Tibial nerve (tissue), 4 donors: ENCODE data around the gene GCK. TPM values are rescaled to one million over a fixed set of nuclear protein-coding genes. Genes with fewer than 3 reads are reported as not detected.
A peak's percentile ranks its signal among the peaks of the same experiment; 100 is the strongest.

ENCODE experiments used
- DNase-seq, 2 donors: peaks; one replicate each; pipeline ENCODE4 v3.0.0-alpha.2; 2019; ENCODE audit warnings: low spot score in 2 of 2
- H3K27ac ChIP-seq, 4 donors: fragments of 200-600 bp; sonication (generic) in 3 of 4; one replicate each; pipeline ENCODE4 v1.5.1; 2017 to 2019; ENCODE audit warnings: mild to moderate bottlenecking in 1 of 4
- H3K27me3 ChIP-seq, 2 donors: fragments of 200-600 bp; sonication (generic) in 1 of 2; one replicate each; pipeline versions ENCODE4 v1.5.1 to v1.6.0; 2017 to 2019
- H3K36me3 ChIP-seq, 3 donors: fragments of 200-600 bp; sonication (generic); one replicate each; pipeline ENCODE4 v1.5.1; 2018 to 2019
- H3K4me1 ChIP-seq, 4 donors: fragments of 200-600 bp; sonication (generic) in 3 of 4; one replicate each; pipeline ENCODE4 v1.5.1; 2017 to 2019
- H3K4me3 ChIP-seq, 4 donors: fragments of 200-600 bp; sonication (generic) in 3 of 4; one replicate each; pipeline ENCODE4 v1.5.1; 2017 to 2019; ENCODE audit warnings: mild to moderate bottlenecking in 1 of 4, moderate library complexity in 1 of 4
- H3K9me3 ChIP-seq, 4 donors: fragments of 200-600 bp; sonication (generic) in 3 of 4; one replicate each; pipeline ENCODE4 v1.5.1; 2017 to 2019
- EP300 ChIP-seq, 2 donors: sonication (generic); formaldehyde crosslinking; IDR thresholded peaks; one replicate each; pipeline ENCODE4 v1.6.1; 2017; ENCODE audit warnings: antibody characterized with exemption in 2 of 2, mild to moderate bottlenecking in 1 of 2
- POLR2A ChIP-seq, 2 donors: fragments of 450-650 bp; IDR thresholded peaks; one replicate each; pipeline ENCODE4 v1.6.1; 2017; ENCODE audit warnings: antibody characterized with exemption in 2 of 2, mild to moderate bottlenecking in 2 of 2, moderate library complexity in 2 of 2
- WGBS, 2 donors: methylation state at CpG; one replicate each; pipeline ENCODE4 v1.1.5; 2018; 5-methylcytosine and 5-hydroxymethylcytosine counted together
- total RNA-seq, 4 donors: library from RNA; depleted of rRNA; stranded (reverse); fragments of >200 nt; gene quantifications; one replicate each; pipeline ENCODE4 v1.1.0, GENCODE V29; 2016
- TF ChIP-seq, protein P1 (sequence below), 5 experiments: fragments of 200-600 bp in 3 of 5; fragments of 450-650 bp in 2 of 5; sonication (generic) in 3 of 5; IDR thresholded peaks; one replicate each; pipeline ENCODE4 v1.5.1; 2016 to 2019; ENCODE audit warnings: antibody characterized with exemption in 5 of 5, mild to moderate bottlenecking in 3 of 5, moderate library complexity in 2 of 5

Gene GCK
- total RNA-seq, 4 donors from 2014 or later, result 2.3 to 3.0 (median 2.4) TPM; not detected in 1

DNA sequence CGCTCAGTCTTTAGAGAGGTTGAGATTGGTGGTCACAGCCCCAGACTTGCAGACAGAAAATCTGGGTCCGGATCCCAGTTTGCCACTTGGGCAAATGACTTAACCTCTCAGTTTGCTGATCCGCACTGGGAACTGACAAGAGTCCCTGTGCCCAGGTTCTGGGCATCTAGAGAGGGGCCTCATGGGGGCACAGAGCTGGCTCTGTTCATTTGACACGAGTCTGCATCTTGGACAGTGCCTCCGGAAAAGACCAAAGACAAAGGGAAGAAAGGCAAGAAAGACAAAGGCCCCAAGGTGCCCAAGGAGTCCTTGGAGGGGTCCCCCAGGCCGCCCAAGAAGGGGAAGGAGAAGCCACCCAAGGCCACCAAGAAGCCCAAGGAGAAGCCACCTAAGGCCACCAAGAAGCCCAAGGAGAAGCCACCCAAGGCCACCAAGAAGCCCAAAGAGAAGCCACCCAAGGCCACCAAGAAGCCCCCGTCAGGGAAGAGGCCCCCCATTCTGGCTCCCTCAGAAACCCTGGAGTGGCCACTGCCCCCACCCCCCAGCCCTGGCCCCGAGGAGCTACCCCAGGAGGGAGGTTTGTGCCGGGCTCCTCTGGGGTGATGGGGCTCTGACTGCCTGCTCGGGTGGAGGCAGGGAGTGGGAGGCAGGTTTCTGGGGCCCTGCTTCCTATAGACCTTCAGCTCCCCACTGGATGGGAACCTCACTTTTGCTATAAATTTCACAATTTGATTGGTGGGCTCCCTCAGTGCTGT, 82.8 kb downstream of the GCK start:
- Histone ChIP-seq H3K27ac (peak overlapping the region; percentile 13 to 97 (median 82)), H3K36me3 (peaks cover 0 to 51% (median 0%) of the 10 kb centered on the region in 3 donors), H3K4me3 (peak overlapping the region in 2 of 4 donors; percentile 53 to 78), H3K9me3 (no peaks in the 10 kb centered on the region), H3K4me1 (peaks cover 0 to 63% (median 24%) of the 10 kb centered on the region in 4 donors), H3K27me3 (no peaks in the 10 kb centered on the region)
- DNase-seq, result no peak
- no peak for TF ChIP-seq EP300 (IDR thresholded peaks at IDR 0.05)
- no peak for TF ChIP-seq POLR2A (IDR thresholded peaks at IDR 0.05)
- TF ChIP-seq, protein P1, sequence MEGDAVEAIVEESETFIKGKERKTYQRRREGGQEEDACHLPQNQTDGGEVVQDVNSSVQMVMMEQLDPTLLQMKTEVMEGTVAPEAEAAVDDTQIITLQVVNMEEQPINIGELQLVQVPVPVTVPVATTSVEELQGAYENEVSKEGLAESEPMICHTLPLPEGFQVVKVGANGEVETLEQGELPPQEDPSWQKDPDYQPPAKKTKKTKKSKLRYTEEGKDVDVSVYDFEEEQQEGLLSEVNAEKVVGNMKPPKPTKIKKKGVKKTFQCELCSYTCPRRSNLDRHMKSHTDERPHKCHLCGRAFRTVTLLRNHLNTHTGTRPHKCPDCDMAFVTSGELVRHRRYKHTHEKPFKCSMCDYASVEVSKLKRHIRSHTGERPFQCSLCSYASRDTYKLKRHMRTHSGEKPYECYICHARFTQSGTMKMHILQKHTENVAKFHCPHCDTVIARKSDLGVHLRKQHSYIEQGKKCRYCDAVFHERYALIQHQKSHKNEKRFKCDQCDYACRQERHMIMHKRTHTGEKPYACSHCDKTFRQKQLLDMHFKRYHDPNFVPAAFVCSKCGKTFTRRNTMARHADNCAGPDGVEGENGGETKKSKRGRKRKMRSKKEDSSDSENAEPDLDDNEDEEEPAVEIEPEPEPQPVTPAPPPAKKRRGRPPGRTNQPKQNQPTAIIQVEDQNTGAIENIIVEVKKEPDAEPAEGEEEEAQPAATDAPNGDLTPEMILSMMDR (IDR thresholded peaks at IDR 0.05), result no peak
- 87 to 93% methylated on average over 8 to 10 of the region's 10 CpGs for WGBS, 2 donors

DNA sequence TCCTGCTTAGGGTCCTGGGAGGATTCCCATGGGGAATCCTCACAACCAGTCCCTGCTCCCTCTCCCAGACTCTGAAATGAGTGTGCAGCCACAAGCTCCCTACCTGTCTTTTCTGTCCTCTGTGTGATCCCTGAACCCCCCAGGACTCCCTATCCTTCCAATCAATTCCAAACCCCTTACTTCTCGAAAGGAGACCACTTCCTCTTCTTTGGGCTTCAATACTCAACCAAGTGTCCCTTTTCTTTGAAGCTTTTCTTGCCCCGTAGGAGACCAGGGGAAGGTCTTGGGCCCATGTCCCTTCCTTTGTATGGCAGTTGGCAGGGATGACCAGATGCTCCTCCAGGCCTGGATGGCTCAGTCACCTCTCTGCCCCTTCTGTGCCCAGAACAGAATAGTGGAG, 83.4 kb downstream of the GCK start:
- Histone ChIP-seq H3K4me1 (peaks cover 0 to 70% (median 24%) of the 10 kb centered on the region in 4 donors), H3K27ac (peak overlapping the region; percentile 6 to 97 (median 82)), H3K36me3 (peaks cover 0 to 44% (median 0%) of the 10 kb centered on the region in 3 donors), H3K4me3 (peak overlapping the region; percentile 51 to 78 (median 56)), H3K9me3 (no peaks in the 10 kb centered on the region), H3K27me3 (no peaks in the 10 kb centered on the region)
- TF ChIP-seq EP300 (IDR thresholded peaks at IDR 0.05), result no peak
- TF ChIP-seq POLR2A (IDR thresholded peaks at IDR 0.05), result no peak
- TF ChIP-seq, protein P1 (IDR thresholded peaks at IDR 0.05), result no peak
- no peak for DNase-seq
- 67 to 75% methylated on average over 2 of the region's 2 CpGs for WGBS, 2 donors

DNA sequence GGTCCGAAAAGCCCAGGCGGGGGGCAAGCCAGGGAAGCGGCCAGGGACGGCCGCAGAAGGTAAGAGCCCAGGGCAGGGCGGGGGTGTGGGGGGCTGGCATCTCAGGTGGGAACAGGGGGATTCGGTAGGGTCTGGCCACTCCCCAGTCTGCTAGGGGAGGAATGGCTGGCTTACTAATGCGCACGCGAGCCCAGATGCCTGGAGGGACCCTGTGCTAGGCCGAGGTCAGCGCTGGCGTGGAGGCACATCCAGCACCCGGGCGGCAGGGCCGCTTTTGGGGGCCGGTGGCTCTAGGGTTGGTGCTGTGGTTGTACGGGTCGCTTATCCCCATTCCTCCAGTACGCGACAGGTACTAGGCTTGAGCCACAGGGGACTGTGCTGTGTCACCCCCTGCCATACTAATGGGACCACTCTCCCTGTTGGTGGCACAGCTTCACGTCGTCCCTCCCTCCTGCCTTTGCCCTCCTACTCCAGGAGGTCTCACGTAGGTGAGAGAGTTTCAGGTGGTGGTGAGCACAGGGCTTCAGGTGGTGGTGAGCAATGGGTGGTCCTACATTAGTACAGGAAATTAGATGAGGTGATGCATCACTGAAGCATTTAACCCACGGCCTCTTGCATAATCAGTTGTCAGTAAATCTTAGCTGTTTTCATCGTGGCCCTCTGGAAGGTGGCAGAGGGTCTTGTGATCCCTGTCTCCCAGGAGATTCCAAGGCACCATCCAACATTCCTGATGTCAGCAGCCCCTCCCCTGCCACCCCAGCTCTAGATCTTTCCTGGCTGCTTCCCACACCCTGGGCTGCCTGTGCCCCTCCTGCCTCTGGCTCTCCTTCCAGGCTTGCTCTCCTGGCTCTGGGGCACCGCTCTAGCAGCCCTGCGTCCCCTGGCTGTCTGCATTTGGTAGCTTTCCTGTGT, 84.1 kb downstream of the GCK start:
- TF ChIP-seq POLR2A (IDR thresholded peaks at IDR 0.05), result no peak
- peak; percentile 51 to 78 for TF ChIP-seq EP300 (IDR thresholded peaks at IDR 0.05)
- H3K36me3 ChIP-seq, result peaks cover 0 to 37% (median 0%) of the 10 kb centered on the region in 3 donors
- H3K4me3 ChIP-seq, result peak overlapping the region; percentile 51 to 78 (median 56)
- 22 to 34% methylated on average over 17 to 18 of the region's 28 CpGs for WGBS, 2 donors
- DNase-seq, result peak in 1 of 2 donors; percentile 68
- no peaks in the 10 kb centered on the region for H3K9me3 ChIP-seq
- peaks cover 0 to 77% (median 24%) of the 10 kb centered on the region in 4 donors for H3K4me1 ChIP-seq
- peak overlapping the region; percentile 74 to 97 (median 91) for H3K27ac ChIP-seq
- no peaks in the 10 kb centered on the region for H3K27me3 ChIP-seq

DNA sequence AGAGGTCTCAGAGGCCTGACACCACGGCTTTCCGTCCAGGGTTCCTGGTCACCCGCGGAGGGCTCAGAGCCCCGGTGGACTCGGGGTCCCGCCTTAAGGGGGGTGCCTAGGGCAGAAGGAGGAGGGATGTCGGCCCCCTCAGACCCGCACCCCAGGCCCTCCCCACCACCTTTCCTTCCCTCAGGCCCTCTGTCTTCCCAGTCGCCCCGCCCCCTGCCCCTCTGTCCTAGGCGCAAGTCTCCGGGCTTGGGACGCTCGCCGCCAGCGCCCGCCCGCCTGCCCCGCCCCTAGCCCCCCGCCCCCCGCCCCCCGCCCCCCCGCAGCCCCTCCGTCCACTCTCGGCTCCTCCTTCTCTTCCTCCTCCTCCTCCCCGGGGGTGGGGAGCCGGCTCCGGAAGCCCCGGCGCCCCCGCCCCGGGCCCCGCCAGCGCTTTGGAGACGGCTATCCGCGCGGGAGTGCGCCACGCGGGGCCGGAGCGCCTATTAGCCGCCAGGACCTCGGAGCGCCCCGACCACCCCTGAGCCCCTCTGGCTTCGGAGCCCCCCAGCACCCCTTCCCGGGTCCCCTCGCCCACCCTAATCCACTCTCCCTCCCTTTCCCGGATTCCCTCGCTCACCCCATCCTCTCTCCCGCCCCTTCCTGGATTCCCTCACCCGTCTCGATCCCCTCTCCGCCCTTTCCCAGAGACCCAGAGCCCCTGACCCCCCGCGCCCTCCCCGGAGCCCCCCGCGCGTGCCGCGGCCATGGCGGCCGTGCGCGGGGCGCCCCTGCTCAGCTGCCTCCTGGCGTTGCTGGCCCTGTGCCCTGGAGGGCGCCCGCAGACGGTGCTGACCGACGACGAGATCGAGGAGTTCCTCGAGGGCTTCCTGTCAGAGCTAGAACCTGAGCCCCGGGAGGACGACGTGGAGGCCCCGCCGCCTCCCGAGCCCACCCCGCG, 85.0 kb downstream of the GCK start, which contains the start of gene AEBP1:
Gene AEBP1, plus strand, starts transcription at position 423 of the 937 bp plus-strand sequence. Its CDS starts 321 bp downstream, at position 744.
- WGBS, 2 donors, result 2% methylated on average over 58 to 61 of the region's 87 CpGs
- Histone ChIP-seq H3K9me3 (no peaks in the 10 kb centered on the region), H3K27ac (peak within 1 kb of the TSS; percentile 74 to 97 (median 91)), H3K36me3 (peaks cover 0 to 28% (median 0%) of the 10 kb centered on the region in 3 donors), H3K4me3 (peak within 1 kb of the TSS; percentile 51 to 78 (median 56)), H3K27me3 (no peaks in the 10 kb centered on the region), H3K4me1 (peaks cover 0 to 79% (median 24%) of the 10 kb centered on the region in 4 donors)
- no peak for DNase-seq
- TF ChIP-seq POLR2A (IDR thresholded peaks at IDR 0.05) (no peak), EP300 (IDR thresholded peaks at IDR 0.05) (no peak)
- TF ChIP-seq, protein P1 (IDR thresholded peaks at IDR 0.05), result no peak
